Measurements from ENCODE around the gene UBR4. TPM values are rescaled to one million over a fixed set of nuclear protein-coding genes. Genes with fewer than 3 reads are reported as not detected.

The UBR4 gene
- total RNA-seq, 2 experiments from 2014 or later, result 116 to 125 TPM

GRCh38 chr1:19066248-19066873 lies 143.7 kb downstream of the UBR4 start:
- Histone ChIP-seq H3K27ac (ENCODE audit: low read depth in 1 of 2, low read length in 2 of 2) (no peak overlapping the region), H3K4me1 (ENCODE audit: insufficient read depth, low read length) (peaks cover 47% of the 10 kb centered on the region), H3K4me3 (ENCODE audit: low read length) (no peak overlapping the region), H3K36me3 (ENCODE audit: insufficient read depth, low read length) (no peaks in the 10 kb centered on the region), H3K9me3 (ENCODE audit: control insufficient read depth in 1 of 2, insufficient read depth in 1 of 2, low read length in 2 of 2) (peaks cover 0 to 6% of the 10 kb centered on the region in 2 experiments), H3K27me3 (ENCODE audit: control insufficient read depth in 1 of 2, insufficient read depth in 2 of 2, low read length in 2 of 2) (no peaks in the 10 kb centered on the region)
- H3K27me3 Mint-ChIP-seq, result no peaks in the 10 kb centered on the region
- no peaks in the 10 kb centered on the region for H3K36me3 Mint-ChIP-seq (ENCODE audit: low read depth)
- H3K4me1 Mint-ChIP-seq (ENCODE audit: low read depth), result peaks cover 26% of the 10 kb centered on the region
- intact Hi-C loops (cut with DNase I, micrococcal nuclease), result no loop called here
- no peak for TF ChIP-seq CTCF (IDR thresholded peaks at IDR 0.05)
- no peak for ATAC-seq (ENCODE audit: poor library complexity)
- CTCF ChIA-PET, result no interaction called here
- DNase-seq, result no peak
- H3K9me3 Mint-ChIP-seq, result peaks cover under 1% of the 10 kb centered on the region
- POLR2A ChIA-PET, result no interaction called here
- H3K4me3 Mint-ChIP-seq, result no peak overlapping the region
- H3K27ac Mint-ChIP-seq, result no peak overlapping the region

GRCh38 chr1:19065526-19066247 lies 144.4 kb downstream of the UBR4 start:
- Mint-ChIP-seq H3K4me3 (no peak overlapping the region), H3K27ac (no peak overlapping the region), H3K4me1 (ENCODE audit: low read depth) (peaks cover 23% of the 10 kb centered on the region), H3K36me3 (ENCODE audit: low read depth) (no peaks in the 10 kb centered on the region), H3K27me3 (no peaks in the 10 kb centered on the region), H3K9me3 (peaks cover 3% of the 10 kb centered on the region)
- ChIA-PET POLR2A (no interaction called here), CTCF (no interaction called here)
- H3K4me3 ChIP-seq (ENCODE audit: low read length), result no peak overlapping the region
- intact Hi-C loops (cut with DNase I, micrococcal nuclease), result no loop called here
- no peaks in the 10 kb centered on the region for H3K27me3 ChIP-seq (ENCODE audit: control insufficient read depth in 1 of 2, insufficient read depth in 2 of 2, low read length in 2 of 2)
- H3K27ac ChIP-seq (ENCODE audit: low read depth in 1 of 2, low read length in 2 of 2), result no peak overlapping the region
- H3K4me1 ChIP-seq (ENCODE audit: insufficient read depth, low read length), result peaks cover 41% of the 10 kb centered on the region
- DNase-seq, result no peak
- no peaks in the 10 kb centered on the region for H3K36me3 ChIP-seq (ENCODE audit: insufficient read depth, low read length)
- H3K9me3 ChIP-seq (ENCODE audit: control insufficient read depth in 1 of 2, insufficient read depth in 1 of 2, low read length in 2 of 2), result peaks cover 0 to 9% of the 10 kb centered on the region in 2 experiments
- no peak for TF ChIP-seq CTCF (IDR thresholded peaks at IDR 0.05)
- ATAC-seq (ENCODE audit: poor library complexity), result no peak

DNA sequence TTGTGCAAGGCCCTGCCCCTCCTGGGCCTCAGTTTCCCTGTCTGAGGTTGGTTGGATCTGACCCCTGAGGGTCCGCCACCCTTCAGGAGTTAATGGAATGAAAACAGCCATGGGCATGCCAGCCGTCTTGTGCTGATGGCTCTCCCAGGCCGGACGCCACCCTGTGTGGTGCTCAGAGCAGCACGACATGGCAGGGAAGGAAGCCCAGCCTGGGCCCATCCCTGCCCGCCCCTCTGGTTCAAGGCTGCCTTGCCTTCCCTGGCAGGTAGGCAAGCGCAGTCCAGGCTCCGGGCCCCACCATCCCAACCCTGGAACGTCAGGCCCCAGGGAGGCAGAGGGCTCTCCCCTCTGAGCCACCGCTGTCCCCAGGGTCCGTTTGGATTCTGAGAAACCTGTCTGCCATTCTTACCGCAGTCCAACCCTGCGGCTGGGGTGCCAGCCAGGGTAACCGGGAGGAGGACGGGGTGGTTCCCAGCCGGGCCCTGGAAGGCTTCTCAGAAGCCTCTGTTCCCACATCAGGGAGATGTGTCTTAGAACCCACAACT lies 145.1 kb downstream of the UBR4 start:
- H3K9me3 ChIP-seq (ENCODE audit: control insufficient read depth in 1 of 2, insufficient read depth in 1 of 2, low read length in 2 of 2), result peaks cover 0 to 11% of the 10 kb centered on the region in 2 experiments
- no peak overlapping the region for H3K4me3 ChIP-seq (ENCODE audit: low read length)
- ChIA-PET POLR2A (no interaction called here), CTCF (no interaction called here)
- H3K36me3 ChIP-seq (ENCODE audit: insufficient read depth, low read length), result no peaks in the 10 kb centered on the region
- Mint-ChIP-seq H3K4me1 (ENCODE audit: low read depth) (peaks cover 16% of the 10 kb centered on the region), H3K9me3 (peaks cover 3% of the 10 kb centered on the region), H3K27ac (no peak overlapping the region), H3K27me3 (no peaks in the 10 kb centered on the region), H3K4me3 (no peak overlapping the region), H3K36me3 (ENCODE audit: low read depth) (no peaks in the 10 kb centered on the region)
- no peak overlapping the region for H3K27ac ChIP-seq (ENCODE audit: low read depth in 1 of 2, low read length in 2 of 2)
- no peaks in the 10 kb centered on the region for H3K27me3 ChIP-seq (ENCODE audit: control insufficient read depth in 1 of 2, insufficient read depth in 2 of 2, low read length in 2 of 2)
- DNase-seq (no peak), ATAC-seq (ENCODE audit: poor library complexity) (no peak)
- intact Hi-C loops (cut with DNase I, micrococcal nuclease), result no loop called here
- no peak for TF ChIP-seq CTCF (IDR thresholded peaks at IDR 0.05)
- H3K4me1 ChIP-seq (ENCODE audit: insufficient read depth, low read length), result peaks cover 34% of the 10 kb centered on the region

Data from CD4-positive, alpha-beta T cell (primary cell).